NCI-H2196 (cell line): Measurements from ENCODE around the gene POU5F1.
"Not testable (repeated sequence)": the region's sequence is repeated elsewhere in the genome, so short reads cannot be mapped to it uniquely, and the experiment has no call there.

Source experiments
- DNase-seq: peaks from one replicate; lab custom pipeline; 2025; ENCODE audit not compliant: unreplicated experiment; lab: John Stamatoyannopoulos, UW

The POU5F1 gene

GRCh38 chr6:31170600-31170881 is at the start of gene POU5F1:
TSS of gene POU5F1 (minus strand) at chr6:31170682. CDS start at chr6:31170620, 62 bp downstream.
- no peak for DNase-seq

DNA sequence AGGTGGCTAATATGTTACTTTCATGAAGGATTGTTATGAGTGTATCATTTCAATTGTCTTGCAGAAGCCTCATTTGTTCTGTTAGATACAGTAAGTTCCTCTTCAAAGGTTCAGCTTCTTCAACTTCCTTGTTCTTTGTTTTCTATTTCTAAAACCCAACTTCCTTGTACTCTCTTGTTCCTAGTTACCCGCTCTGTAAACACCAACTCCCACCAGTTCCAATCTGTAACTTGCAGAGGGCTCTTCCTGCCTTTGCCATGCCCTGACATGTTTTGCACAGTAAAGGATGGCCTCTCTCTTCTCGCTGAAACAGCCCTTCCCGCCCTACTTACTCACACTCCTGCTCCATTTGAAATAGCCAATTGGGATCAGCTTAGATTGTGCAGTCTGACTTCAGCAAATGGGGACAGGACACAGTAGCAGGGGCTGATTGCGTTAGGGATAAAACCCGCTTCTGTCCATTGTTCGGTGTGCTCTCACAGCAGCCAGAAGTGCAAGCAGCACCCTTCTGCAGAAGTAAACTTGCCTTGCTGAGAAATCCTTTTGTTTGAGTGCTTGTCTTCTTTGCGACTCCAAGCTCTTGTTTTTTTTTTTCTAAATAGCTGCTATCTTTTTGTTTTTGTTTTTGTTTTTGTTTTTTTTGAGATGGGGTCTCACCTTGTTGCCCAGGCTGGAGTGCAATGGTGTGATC is 45.9 kb upstream of the POU5F1 start:
- DNase-seq, result no peak

DNA sequence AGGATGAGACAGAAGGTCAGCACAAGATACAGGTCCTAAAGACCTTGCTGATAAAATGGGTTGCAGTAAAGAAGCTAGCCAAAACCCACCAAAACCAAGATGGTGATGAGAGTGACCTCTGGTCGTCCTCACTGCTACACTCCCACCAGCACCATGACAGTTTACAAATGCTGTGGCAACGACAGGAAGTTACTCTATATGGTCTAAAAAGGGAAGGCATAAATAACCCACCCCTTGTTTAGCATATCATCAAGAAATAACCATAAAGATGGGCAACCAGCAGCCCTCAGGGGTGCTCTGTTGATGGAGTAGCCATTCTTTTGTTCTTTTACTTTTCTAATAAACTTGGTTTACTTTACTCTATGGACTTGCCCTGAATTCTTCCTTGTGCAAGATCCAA is 44.7 kb upstream of the POU5F1 start:
- DNase-seq, result not testable (repeated sequence)

DNA sequence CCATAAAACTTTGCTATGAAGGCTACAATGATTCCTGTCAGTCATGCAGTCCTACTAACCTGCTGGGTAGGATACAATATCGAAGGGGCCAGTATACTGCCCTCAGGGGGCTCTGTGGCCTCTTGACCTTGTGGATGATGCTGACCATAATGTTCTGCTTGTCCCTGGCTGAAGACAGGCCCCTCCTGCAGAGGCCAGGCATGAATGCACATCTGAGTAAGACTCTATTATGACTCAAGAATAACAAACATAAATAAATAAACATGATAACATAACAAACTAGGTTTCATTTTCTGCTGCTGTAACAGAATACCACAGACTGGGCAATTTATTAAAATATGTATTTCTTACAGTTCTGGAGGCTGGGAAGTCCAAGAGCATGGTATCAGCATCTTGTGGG is 44.0 kb upstream of the POU5F1 start:
- no peak for DNase-seq

DNA sequence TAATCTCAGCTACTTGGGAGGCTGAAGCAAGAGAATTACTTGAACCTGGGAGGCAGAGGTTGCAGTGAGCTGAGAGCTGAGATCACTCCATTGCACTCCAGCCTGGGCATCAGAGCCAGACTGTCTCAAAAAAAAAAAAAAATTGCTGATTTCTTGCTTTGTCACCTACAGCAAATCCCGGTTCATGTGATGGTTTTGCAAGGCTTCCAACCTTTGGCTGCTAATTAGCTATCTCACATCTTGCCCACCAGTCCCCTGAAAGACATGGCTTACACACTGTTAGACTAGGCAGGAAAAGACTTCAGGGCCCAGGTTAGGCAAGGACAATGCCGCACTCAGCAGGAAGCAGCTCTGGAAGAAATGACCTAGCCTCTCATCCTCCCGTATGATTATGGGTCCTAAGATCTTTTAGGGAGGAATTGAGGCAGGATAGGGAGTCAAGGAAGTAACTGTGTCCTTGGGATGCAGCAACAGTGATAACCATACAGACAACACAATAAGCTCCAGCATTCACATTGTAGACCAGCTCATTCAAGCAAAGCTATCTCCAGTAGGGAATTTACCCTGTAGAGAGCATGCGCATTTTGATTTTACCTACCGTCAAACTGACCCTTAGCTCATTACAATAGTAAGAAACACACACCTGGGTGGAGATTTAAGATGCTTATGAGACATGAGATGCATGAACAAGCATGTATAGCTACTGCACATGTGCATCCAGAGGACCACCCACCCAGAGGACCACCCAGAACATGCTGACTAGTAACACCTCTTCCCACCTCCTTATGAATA is 40.5 kb upstream of the POU5F1 start:
- no peak for DNase-seq

DNA sequence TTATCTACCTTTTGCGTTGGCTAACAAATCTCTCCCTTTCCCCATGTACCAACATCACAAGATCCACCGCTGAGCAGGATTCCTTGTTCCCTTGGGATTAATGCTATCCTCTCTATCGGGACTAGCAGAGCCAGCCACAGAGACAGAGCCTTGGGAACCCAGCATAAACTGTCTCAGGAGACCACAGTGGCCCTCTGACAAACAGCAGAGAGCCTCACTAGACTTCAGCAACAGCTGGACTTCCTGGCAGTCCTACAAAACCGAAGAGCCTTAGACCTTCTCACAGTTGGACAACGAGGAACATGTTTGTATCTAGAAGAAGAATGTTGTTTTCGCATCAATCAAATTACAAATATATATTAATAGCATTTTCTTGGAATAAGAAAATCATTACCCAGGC is 39.6 kb upstream of the POU5F1 start:
- no peak for DNase-seq

DNA sequence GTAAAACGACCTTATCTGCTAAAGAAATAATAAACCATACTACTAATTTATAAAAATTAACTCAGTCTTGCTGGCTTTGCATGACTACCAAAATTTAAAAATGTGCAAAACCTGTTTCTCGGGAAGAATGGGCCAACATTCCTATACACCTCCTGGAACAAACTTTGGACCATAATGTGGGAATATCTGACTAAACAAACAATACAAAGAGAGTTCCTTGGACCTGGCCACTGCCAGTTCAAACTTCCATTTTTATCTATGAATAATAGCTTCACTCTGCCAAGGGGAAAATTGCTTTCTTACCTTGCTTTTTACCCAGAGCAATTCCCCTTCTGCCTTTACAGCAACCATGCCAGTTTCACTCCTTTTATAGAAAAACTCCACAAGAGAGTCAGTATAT is 38.7 kb upstream of the POU5F1 start:
- DNase-seq, result no peak

- DNase-seq, result no peak
Measured at GRCh38 chr6:31208506-31208905, 38.0 kb upstream of the POU5F1 start.

- no peak for DNase-seq
Measured at GRCh38 chr6:31205638-31206037, 35.2 kb upstream of the POU5F1 start.

GRCh38 chr6:31204751-31205145 is 34.3 kb upstream of the POU5F1 start:
- no peak for DNase-seq

- DNase-seq, result peak; percentile 84
Measured at GRCh38 chr6:31203345-31203979, 33.0 kb upstream of the POU5F1 start.

GRCh38 chr6:31202259-31203166 is 32.0 kb upstream of the POU5F1 start:
- peak; percentile 50 for DNase-seq

- not testable (repeated sequence) for DNase-seq
Measured at GRCh38 chr6:31199105-31199452, 28.6 kb upstream of the POU5F1 start.

DNA sequence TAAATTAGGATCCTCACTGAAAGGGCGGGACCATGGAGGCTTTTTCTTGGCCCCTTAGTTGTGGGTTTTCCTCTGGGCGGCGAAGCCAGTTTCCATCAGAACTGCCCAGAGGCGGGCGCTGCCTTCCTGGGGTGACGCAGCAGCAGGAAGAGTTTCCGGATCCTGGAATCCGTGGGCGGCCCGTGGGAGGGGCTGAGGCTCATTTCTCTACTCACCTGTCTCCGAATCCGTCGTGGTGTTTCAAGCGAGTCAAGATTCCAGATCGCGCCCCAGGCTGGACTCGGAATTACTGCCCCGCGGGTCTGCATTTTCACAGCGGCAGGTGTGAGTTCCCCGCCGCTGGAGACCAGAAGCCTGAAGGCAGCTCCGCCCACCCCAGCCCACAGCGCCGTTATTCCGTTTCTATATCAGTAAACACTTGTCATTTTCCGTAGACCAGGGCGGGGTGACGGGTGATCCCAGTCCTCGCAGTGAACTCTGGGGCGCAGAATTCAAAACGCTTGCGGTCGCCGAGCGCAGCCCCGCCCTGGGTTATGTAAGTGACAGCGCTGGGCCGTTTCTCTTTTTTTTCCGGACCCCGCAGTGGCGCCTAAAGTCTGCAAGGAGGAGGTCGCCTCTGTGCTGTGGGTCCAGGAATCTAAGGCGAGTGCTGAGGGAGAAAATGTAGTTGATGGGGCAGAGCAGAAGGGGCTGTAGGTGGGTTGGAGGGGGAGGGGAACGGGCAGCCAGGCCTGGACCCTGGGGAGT is 27.2 kb upstream of the POU5F1 start:
- peak; percentile 92 for DNase-seq

DNA sequence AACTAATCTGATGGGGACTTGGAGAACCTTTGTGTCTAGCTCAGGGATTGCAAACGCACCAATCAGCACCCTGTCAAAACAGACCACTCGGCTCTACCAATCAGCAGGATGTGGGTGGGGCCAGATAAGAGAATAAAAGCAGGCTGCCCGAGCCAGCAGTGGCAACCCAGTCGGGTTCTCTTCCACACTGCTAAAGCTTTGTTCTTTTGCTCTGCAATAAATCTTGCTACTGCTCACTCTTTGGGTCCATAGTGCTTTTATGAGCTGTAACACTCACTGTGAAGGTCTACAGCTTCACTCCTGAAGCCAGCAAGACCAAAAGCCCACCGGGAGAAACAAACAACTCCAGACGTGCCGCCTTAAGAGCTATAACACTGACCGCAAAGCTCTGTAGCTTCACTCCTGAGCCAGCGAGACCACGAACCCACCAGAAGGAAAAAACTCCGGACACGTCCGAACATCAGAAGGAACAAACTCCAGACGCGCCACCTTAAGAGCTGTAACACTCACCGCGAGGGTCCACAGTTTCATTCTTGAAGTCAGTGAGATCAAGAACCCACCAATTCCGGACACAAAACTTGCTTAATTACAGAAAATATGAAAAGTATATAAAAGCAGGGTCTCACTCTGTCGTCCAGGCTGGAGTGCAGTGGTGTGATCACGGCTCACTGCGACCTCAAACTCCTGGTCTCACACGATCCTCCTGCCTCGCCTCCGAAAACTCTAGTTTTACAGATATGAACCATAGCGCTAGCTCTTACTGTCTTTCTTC is 26.0 kb upstream of the POU5F1 start:
- not testable (repeated sequence) for DNase-seq

GRCh38 chr6:31195308-31195979 is 25.0 kb upstream of the POU5F1 start:
- DNase-seq, result not testable (repeated sequence)

GRCh38 chr6:31194061-31194834 is 23.8 kb upstream of the POU5F1 start:
- DNase-seq, result no peak

DNA sequence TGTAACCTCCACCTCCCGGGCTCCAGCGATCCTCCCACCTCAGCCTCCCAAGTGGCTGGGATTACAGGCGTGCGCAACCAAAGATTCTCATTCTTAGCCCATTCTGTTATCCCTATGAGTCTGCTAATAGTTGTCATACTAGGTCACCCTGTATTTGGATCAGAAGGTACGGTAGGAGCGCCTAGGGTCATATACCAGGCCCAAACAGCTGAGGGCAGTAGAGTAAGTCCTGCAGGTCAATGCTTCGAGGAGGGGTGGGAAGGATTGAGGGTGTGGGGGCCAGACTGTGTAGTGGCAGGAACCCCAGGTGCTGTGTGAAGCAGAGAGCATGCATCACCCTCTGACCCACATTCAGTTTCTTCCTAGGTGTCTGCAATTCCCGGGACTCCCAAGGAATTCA is 22.7 kb upstream of the POU5F1 start:
- no peak for DNase-seq
